Activated CD4-positive, CD25-positive, alpha-beta regulatory T cell treated with anti-CD3 and anti-CD28 coated beads, Interleukin-2, amount 50 U/mL, for 24 hours (primary cell): ENCODE measurements around the gene SFXN5.
"Not testable (repeated sequence)": the region's sequence is repeated elsewhere in the genome, so short reads cannot be mapped to it uniquely, and the experiment has no call there.

ENCODE experiments used
- ATAC-seq, 2 donors: fragments of 150-1000 bp; cut with Tn5 transposase; one replicate each; pipeline ENCODE4 v1.10.0; 2021; ENCODE audit warnings: mild to moderate bottlenecking in 1 of 2, moderate library complexity in 1 of 2

The SFXN5 gene, protein sequence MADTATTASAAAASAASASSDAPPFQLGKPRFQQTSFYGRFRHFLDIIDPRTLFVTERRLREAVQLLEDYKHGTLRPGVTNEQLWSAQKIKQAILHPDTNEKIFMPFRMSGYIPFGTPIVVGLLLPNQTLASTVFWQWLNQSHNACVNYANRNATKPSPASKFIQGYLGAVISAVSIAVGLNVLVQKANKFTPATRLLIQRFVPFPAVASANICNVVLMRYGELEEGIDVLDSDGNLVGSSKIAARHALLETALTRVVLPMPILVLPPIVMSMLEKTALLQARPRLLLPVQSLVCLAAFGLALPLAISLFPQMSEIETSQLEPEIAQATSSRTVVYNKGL

DNA sequence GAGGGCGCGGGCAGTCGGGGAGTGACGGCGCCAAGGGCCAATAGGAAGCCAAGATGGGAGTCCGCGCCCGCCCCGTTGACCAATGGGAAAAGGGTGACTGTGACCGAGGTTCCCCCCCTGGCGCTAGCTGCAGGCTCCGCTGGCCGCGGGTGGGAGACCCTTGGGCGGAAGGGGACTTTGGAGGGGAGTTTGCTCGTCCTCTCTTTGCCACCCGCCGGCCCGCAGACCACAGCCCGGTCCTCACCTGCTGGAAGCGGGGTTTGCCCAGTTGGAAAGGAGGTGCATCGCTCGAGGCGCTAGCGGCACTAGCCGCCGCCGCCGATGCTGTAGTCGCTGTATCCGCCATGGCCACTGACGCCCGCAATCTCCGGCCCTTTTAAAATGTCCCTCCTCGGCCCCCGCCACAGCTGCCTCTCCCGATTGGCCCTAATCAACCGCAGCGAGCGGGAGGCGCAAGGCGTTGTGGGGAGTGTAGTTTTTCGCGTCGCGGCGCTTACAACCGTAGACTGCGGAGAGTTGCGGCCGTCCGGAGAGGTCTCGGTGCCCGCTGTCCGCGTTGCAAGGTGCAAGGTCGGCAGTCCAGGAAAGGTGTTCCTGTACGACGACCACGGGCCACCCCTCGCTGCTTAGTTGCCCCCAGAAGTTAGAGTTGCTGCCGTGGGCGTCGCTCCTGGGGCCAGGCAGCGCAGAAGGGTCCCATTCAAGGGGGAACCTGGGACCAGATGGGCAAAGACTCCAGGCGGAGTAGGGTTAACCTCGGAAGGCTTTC is at the start of gene SFXN5:
Gene SFXN5, minus strand, starts transcription at position 353 of the 769 bp plus-strand sequence. Its CDS starts 7 bp downstream, at position 346.
- peak; percentile 91 to 93 for ATAC-seq

DNA sequence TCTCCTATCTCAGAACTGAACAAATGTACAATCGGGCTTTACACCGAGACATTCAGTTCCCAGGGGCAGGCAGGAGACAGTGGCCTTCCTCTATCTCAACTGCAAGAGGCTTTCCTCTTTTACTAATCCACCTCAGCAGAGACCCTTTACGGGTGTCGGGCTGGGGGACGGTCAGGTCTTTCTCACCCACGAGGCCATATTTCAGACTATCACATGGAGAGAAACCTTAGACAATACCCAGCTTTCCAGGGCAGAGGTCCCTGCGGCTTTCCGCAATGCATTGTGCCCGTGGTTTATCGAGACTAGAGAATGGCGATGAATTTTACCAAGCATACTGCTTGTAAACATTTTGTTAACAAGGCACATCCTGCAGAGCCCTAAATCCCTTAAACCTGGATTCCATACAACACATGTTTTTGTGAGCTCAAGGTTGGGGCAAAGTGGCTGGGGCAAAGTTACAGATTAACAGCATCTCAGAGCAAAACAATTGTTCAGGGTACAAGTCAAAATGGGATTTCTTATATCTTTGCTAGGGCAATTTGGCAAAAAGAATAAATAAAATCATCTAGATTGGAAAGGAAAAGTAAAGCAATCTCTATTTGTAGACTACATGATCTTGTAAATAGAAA is 48.2 kb upstream of the SFXN5 start:
- ATAC-seq: not testable (repeated sequence)

DNA sequence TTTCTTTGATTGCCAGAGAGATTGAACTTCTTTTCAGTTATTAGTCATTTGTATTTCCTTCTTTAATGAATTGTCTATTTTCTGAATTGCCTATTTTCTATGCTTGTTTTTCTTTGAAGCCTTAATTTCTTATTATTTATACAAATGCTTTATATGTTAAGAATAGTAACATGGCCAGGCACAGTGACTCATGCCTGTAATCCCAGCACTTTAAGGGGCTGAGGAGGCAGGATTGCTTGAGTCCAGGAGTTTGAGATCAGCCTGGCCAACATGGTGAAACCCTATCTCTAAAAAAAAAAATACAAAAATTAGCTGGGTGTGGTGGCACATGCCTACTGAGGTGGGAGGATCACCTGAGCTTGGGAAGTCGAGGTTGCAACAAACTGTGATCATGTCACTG is 45.9 kb upstream of the SFXN5 start:
- no peak for ATAC-seq

DNA sequence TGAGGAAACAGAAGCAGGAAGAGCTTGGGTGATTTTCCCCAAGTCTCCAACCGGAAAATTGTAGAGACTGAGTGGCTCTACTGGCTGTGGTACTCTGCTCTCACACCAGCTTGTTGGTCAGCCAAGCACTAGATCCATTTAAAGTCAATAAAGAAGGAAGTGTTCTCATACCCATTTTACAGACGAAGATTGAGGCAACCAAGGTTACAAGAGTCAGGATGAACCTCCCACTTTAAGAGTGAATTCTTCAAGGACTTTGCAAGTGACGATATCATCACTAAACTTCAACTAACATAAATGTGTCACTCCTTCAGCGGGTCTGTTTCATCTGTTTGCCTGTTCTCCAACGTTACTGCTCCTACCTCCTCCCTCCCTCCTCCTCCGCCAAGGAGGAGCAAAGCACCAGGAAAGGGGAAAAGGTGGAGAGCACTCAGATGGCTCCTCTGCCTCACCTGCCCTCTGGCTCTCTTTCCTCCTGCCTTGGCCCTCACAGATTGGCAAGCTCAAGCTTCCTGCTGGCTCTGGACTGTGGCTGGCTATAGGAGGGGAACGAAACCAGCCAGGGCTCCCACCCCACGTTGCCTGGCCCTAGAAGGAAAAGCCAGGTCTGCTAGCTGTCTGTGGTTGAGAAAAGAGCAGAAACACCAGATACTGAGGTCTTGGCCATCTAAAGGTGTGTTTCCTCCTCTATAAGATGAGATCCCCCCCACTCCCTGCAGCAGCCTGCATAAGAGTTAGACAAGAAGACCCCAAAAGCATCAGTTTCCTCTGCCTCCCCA is 44.9 kb upstream of the SFXN5 start:
- no peak for ATAC-seq

DNA sequence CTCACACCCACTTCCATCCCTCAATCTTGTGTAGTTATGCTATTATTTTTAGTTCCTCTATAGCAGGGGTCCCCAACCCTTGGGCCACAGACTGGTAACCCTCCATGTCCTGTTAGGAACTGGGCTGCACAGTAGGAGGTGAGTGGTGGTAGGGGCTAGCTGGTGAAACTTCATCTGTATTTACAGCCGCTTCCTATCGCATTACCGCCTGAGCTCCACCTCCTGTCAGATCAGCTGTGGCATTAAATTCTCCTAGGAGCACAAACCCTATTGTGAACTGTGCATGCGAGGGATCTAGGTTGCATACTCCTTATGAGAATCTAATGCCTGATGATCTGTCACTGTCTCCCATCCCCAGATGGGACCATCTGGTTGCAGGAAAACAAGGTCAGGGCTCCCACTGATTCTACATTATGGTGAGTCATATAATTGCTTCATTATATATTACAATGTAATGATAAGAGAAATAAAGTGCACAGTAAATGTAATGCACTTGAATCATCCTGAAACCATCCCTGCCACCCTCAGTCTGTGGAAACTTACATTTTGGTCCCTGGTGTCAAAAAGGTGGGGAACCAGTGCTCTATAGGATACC is 42.9 kb upstream of the SFXN5 start:
- no peak for ATAC-seq

DNA sequence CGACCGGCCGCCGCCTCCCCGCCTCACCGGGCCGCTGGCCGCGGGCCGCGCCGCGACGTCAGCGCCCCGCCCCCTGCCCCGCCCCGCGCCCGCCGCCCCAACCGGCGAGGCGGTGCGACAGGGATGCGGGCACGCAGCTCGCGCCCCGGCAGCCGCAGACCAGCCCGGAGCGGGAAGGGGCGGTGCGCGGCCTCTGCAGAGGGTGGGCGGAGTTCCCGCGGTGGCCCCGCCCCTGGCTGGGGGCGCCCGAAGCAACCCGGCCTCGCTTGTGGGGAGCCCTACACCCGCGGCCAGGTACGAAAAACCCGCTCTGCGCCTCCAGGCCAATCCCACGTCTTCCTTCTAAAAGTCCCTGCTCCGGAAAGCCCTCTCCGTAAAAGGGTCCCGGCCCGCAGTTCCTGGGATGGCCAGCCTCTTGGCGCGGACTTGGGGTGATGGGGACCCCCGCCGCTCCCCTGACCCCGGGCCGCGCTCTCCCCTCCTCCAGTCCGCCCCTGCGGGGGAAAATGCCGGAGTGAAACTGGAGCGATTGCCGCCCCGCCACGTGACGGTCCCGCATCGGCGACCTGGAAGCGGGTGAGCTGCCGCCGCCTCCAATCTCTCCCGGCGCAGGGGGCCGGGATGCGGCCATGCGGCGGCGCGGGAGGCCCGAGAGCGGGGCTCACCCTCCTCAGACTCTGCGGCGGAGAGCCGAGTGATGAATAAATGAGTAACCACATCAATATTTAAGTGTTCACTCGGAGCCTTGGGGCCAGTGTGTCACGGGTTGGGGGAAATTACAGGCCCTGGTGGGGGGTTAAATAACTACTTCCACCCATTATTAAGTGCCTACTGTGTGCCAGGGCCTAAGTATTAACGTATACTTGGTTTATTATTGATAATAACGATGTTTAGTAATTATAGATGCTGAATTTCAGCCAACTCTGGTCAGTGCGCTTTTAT is 41.7 kb upstream of the SFXN5 start, which contains the start of gene RAB11FIP5:
Gene RAB11FIP5, minus strand, starts transcription at position 36 of the 942 bp plus-strand sequence. CDS start 171 bp downstream, outside the sequence.
- ATAC-seq: peak; percentile 82 to 86

DNA sequence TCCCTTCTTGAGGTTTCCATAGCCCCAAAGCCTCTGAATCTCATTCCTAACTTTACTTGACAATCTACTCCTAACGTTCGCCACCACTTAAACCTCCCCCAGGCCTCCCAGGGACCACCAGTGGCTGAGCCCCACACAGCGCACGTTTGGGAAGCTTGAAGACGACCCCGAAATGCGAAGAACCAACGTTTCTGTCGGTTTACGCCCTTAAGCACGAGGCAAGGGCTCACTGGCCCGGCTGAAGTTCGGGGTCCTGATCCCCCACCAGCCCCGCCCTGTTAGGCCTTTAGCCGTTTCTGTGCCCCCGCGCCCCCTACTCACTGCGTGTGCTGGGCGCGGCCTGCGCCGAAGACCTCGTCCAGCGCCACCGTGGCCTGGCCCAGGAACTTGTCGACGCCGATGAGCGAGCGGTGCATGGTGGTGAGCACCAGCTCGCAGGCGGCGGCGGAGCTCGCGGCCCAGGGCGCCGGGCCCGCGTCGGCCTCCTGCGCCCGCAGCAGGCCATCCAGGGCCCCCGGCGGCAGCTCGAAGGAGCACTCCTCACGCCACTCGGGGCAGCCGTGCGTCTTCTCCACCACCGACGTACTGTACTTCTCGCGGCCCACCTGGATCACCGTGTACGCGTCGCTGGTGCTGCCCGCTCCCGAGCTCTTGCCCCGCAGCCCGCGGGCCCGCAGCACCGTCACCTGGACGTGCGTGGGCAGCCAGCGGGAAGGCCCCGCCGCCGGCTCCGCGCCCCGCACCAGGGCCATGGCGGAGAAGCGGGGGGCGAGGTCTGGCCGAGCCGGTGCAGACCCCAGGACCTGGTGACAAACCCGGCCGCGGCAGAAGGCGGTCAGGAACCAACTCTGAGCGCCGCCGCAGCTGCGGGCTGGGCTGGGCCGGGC is 40.8 kb upstream of the SFXN5 start:
- ATAC-seq: peak; percentile 8 to 12

DNA sequence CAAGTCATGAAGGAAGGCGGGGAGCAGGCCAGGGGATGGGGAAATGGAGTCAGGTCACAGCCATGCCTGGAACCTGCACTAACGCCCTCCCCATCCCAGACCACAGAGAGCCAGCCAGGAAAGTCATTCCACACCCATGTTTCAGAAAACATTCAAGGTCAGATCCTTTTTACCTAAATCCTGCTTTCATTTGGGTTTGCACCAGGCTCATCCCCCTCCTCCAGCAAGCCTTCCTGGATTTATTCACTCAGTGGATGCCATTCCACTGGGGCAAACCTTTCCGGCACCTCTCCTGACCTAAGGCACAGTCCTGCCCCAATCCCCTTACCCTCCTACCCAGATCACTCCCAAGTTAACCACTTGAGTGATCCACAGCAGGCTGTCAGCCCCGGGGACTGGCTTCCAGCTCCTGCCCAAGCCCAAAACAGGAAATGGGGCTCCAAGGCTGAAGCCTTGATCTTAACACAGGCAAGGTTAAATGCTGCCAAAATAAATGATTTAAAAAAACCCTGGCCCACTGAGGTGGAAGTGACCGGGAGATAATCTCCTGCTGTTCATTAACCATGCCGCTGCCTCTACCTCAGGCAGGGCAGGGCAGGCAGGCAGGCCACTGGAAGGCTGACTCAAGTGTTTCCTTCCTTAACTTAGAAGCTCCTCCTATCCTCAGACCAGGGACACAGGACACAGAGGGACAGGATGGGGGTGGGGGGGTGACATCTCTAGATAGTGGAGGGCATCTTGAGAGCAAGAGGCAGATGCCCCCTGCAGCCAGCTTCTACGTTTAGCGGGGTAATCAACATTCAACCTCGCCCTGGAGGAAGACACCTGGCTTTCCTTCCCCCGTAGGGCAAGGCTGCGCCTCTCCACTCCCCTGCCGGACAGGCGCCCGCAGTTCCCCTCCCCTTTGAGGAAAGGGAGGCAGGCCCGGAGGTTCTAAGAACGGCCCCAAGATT is 39.8 kb upstream of the SFXN5 start:
- ATAC-seq: no peak

DNA sequence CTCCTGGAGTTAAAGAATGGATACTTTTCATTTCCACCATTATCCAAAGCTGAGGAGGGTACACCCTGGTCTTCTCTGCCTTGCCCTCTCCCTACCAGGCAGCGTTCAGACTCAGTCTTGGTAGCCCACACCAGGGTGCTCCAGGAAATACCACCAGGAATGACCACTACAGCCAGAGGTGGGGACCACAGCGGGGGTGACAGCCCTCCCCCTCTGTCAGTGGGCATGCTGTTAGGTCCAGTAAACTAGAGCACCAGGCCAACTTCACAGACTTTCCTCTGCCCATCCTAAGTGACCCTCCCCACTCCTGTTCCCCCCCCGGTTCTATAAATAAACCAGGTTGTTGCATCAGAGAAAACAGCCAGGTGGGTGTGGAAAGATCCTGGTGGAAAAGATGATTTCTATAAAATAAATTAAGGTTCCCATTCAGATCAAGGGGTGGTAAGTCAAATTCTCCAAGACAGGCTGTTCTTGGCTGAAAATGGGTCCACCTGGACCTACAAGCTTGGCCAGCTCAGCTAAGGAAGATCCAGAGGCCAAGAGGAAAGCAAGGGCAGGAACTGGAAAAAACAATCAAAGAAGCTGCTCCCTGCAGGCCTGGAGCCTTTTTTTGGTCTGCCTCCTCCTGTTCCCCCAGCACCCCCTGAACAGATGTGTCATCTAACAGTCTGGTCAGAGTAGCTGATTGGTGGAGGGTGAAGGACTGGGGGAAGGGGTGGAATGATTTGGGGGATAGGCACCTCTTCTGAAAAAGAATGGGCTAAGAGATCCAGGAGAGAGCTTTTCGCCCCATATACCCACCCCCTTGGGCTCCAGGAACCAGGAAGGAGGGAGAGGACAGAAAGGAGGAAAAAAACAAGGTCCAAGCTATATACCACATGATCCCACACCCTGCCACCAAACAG is 38.9 kb upstream of the SFXN5 start:
- no peak for ATAC-seq

DNA sequence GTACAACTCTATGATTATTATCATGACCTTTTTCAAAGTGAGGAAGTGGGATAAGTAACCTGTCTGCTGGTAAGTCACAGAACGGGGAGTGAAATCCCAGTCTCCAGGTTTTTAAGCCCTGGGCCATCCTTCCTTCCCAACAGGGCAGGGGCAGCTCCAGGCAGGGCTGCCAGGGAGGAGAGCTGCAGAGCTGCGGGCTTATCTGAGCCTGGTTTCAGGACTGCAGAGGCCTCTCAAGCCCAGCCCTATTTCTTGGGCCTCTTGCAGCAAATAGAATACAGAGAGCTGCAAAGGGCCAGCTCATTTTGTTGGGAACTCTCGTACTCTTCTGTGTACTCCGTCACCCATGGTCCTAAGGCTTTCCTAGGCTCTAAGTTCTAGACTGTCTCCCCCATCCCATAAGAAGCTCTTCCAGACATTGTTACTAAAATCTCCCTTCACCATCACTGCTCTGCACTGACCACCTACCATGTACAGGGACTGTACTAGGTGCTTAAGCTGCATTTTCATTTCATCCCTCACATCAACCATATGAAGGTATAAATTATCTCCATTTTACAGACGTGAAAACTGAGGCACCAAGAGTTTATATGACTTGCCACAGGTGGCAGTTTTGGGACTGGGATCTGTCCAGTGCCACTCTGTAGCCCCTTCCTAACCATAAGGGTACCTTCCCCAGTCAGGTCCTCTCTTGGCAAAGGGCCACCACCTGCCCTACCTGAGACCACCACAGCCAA is 38.1 kb upstream of the SFXN5 start:
- ATAC-seq: no peak

DNA sequence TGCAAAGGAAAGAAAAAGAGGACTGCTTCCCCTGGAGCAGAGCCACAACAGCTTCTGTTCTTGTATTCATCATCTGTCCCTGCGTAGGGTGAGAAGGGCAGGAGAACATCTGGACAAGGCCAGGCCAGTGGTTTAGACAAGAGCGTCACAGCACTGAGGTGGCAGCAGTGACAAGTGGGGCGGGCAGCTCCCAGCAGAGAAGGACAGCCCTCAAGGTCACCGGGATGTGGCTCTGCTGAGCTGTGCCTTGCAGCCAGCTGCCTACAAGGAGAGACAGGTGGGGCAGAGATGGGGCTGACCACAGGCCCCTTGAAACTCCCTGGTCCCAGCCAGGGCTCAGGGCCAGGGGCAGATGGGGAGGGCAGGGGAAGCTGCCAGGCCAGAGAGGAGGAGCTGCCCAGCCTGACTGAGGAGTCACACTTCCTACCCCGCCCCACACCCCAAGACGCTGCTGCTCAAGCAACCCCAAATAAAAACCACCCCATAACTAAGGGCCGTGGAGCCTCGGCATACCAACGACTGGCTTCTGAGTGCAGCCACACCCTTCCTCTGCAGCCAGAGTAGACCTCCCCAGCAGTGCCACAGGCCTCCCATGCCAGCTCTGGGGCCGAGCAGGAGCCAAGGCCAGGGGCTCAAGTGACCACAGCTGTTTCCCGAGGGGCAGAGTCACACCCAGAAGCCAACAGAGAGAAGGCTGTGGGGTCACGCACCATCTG is 35.9 kb upstream of the SFXN5 start:
- ATAC-seq: peak in 1 of 2 donors; percentile 40

DNA sequence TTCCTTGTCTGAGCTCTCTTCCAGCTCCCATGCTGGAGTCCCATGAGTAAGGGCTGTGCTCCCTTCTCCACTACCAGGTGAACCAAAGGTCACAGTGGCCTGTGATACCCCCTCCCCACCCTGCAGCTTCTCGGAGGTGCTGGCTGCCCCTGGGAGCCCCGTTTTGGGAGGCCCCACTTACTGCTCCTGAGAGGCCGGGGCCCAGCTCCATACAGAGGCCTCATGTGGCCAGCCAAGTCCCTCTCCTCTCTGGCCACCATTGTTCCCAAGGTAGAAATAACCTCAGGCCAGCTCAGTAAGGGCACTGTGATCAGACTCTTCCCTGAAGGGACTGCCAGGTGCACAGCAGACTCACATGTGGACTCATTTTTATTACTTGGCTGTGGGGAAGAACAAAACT is 35.3 kb upstream of the SFXN5 start:
- ATAC-seq: no peak

DNA sequence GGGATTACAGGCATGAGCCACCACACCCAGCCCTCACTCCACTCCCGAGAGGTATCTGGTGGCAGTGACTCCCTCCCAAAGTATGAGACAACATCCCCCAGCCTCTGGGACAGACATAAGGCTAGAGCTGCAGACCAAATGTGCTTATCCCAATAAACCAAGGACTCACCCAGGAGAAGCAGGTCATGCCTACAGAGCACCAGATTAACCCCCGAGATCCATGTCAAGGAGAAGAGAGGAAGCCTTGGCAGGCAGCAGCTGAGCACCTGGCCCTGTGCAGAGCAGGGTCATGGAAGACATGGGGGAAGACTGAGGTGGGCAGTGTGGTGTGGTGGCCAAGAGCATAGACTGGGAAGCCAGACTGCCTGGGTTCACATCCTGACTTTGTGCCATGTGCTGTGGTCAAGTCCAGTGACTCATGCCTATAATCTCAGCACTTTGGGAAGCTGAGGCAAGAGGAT is 34.0 kb upstream of the SFXN5 start:
- ATAC-seq: no peak

DNA sequence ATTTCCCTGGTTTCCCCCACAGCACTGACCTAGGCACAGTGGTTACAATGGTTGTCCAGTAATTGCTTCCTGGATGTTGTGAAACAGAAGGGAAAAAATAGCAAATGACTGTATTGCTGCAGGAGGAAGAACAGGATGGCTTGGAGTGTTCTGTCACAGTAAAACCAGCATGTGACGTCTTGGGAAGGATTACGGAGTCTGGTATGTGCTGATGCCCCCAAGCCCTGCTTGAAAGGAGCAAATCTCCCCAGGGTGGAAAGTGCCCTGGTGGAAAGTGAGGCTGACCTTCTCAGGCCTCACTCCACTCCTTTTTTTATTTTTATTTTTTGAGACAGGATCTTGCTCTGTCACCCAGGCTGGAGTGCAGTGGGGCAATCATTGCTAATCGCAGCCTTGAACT is 33.4 kb upstream of the SFXN5 start:
- ATAC-seq: no peak

DNA sequence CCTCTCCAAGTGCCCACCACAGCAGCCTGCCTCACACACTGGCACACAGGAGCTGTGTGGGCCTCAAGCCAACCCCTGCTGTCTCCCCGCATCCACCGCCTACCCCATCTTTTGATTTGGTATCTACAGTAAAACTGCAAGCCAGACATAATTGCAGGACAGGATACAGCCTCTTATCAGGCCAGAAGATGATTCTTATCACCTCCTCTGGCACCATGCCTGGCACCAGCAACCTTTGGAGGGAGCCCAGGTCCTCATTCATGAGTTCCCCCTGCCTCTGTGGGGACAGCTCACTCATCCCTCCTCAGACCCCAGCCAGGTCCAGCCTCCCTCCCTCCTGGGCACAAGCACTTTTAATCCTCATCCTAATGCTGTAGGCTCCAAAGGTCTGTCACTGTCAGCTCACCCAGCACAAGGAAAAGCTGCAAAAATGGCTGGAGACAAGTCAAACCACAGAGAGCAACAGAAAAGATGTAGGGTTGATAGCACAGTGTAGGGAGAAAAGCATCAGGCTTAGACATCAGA is 31.6 kb upstream of the SFXN5 start:
- ATAC-seq: no peak
